HEK293 (cell line): Measurements from ENCODE around the gene ARHGAP25.

Source experiments
- CTCF ChIA-PET: fragments of 350-600 bp; formaldehyde crosslinking; extraction: SDS; loops from one replicate; lab custom pipeline; 2021; ENCODE audit warnings: antibody characterized with exemption; lab: Yijun Ruan, JAX
- POLR2A ChIA-PET: fragments of 300-600 bp; formaldehyde crosslinking; extraction: SDS; loops from one replicate; lab custom pipeline; 2020; ENCODE audit warnings: antibody characterized with exemption, inconsistent platforms; lab: Yijun Ruan, JAX
- H3K27ac ChIP-seq: fragments of 200-500 bp; sonication (Bioruptor generic); 2 replicates; pipeline ENCODE4 v1.5.1; 2014; ENCODE audit warnings: low read depth, low read length, control low read depth, inconsistent platforms; ENCODE audit errors: extremely low read depth
- H3K36me3 ChIP-seq, 2 experiments: fragments of 200-500 bp in 1 of 2; sonication (Bioruptor generic) in 1 of 2; 1 replicate in 1 of 2; 2 replicates in 1 of 2; pipeline ENCODE4 v1.5.1; 2014 to 2017; ENCODE audit warnings: inconsistent platforms in 2 of 2, low read length in 2 of 2; ENCODE audit not compliant: control insufficient read depth in 2 of 2, insufficient read depth in 1 of 2
- H3K4me1 ChIP-seq: fragments of 200-500 bp; sonication (Bioruptor generic); 2 replicates; pipeline ENCODE4 v1.5.1; 2014; ENCODE audit warnings: mild to moderate bottlenecking, low read length, inconsistent platforms; ENCODE audit not compliant: control insufficient read depth, insufficient read depth
- H3K4me3 ChIP-seq: 2 replicates; pipeline ENCODE4 v1.5.1; 2011; ENCODE audit warnings: low read depth, mild to moderate bottlenecking, control low read depth, low read length, moderate library complexity
- H3K9me3 ChIP-seq: fragments of 200-500 bp; sonication (Bioruptor generic); 2 replicates; pipeline ENCODE4 v1.5.1; 2014; ENCODE audit warnings: low read depth, low read length, inconsistent platforms; ENCODE audit not compliant: control insufficient read depth, insufficient read depth
- EGR2 ChIP-seq: fragments of 450-650 bp; formaldehyde crosslinking; IDR thresholded peaks from 2 replicates; pipeline ENCODE4 v1.5.1; 2016; ENCODE audit warnings: low read depth, missing biosample characterization, missing genetic modification characterization
- FEZF1 ChIP-seq: fragments of 450-650 bp; formaldehyde crosslinking; IDR thresholded peaks from 2 replicates; pipeline ENCODE4 v1.5.1; 2016; ENCODE audit warnings: missing biosample characterization, missing genetic modification characterization
- KLF10 ChIP-seq: fragments of 450-650 bp; IDR thresholded peaks from 2 replicates; pipeline ENCODE4 v1.5.1; 2018; ENCODE audit warnings: missing biosample characterization, mild to moderate bottlenecking, missing genetic modification characterization
- OVOL3 ChIP-seq: fragments of 450-650 bp; formaldehyde crosslinking; IDR thresholded peaks from 2 replicates; pipeline ENCODE4 v1.5.1; 2016; ENCODE audit warnings: missing biosample characterization, missing genetic modification characterization
- SP7 ChIP-seq: fragments of 450-650 bp; formaldehyde crosslinking; IDR thresholded peaks from 2 replicates; pipeline ENCODE4 v1.5.1; 2016; ENCODE audit warnings: missing biosample characterization, missing genetic modification characterization
- ZBTB48 ChIP-seq: fragments of 450-650 bp; formaldehyde crosslinking; IDR thresholded peaks from 2 replicates; pipeline ENCODE4 v1.5.1; 2016; ENCODE audit warnings: missing biosample characterization, missing genetic modification characterization
- ZBTB8A ChIP-seq: fragments of 450-650 bp; formaldehyde crosslinking; IDR thresholded peaks from 2 replicates; pipeline ENCODE4 v1.5.1; 2016; ENCODE audit warnings: missing biosample characterization, missing genetic modification characterization
- ZFHX2 ChIP-seq: fragments of 450-650 bp; formaldehyde crosslinking; conservative IDR thresholded peaks from 2 replicates; pipeline ENCODE4 v1.5.1; 2016; ENCODE audit warnings: missing biosample characterization, missing genetic modification characterization
- ZNF19 ChIP-seq: fragments of 450-650 bp; formaldehyde crosslinking; IDR thresholded peaks from 2 replicates; pipeline ENCODE4; 2016; ENCODE audit warnings: missing biosample characterization, missing genetic modification characterization, low read depth
- ZNF221 ChIP-seq: fragments of 450-650 bp; formaldehyde crosslinking; IDR thresholded peaks from 2 replicates; pipeline ENCODE4 v1.5.1; 2017; ENCODE audit warnings: missing biosample characterization, missing genetic modification characterization, borderline replicate concordance
- ZNF248 ChIP-seq: fragments of 450-650 bp; formaldehyde crosslinking; IDR thresholded peaks from 2 replicates; pipeline ENCODE4 v1.5.1; 2017; ENCODE audit warnings: missing biosample characterization, missing genetic modification characterization
- ZNF521 ChIP-seq: fragments of 450-650 bp; formaldehyde crosslinking; IDR thresholded peaks from 2 replicates; pipeline ENCODE4 v1.5.1; 2017; ENCODE audit warnings: missing biosample characterization, mild to moderate bottlenecking, missing genetic modification characterization
- ZNF558 ChIP-seq: fragments of 450-650 bp; formaldehyde crosslinking; IDR thresholded peaks from 2 replicates; pipeline ENCODE4 v1.5.1; 2016; ENCODE audit warnings: missing biosample characterization, missing genetic modification characterization
- ZNF585B ChIP-seq: fragments of 450-650 bp; formaldehyde crosslinking; IDR thresholded peaks from 2 replicates; pipeline ENCODE4 v1.5.1; 2016; ENCODE audit warnings: missing biosample characterization, missing genetic modification characterization
- ZNF792 ChIP-seq: fragments of 450-650 bp; formaldehyde crosslinking; IDR thresholded peaks from 2 replicates; pipeline ENCODE4 v1.5.1; 2016; ENCODE audit warnings: missing biosample characterization, missing genetic modification characterization
- TF ChIP-seq, protein P1 (sequence below): fragments of 450-650 bp; formaldehyde crosslinking; optimal IDR thresholded peaks from 2 replicates; pipeline ENCODE3; 2016; ENCODE audit warnings: missing biosample characterization, mild to moderate bottlenecking, missing genetic modification characterization
- TF ChIP-seq, protein P2 (sequence below): fragments of 450-650 bp; formaldehyde crosslinking; conservative IDR thresholded peaks from 2 replicates; pipeline ENCODE4 v1.5.1; 2016; ENCODE audit warnings: low read depth, missing biosample characterization, missing genetic modification characterization
- TF ChIP-seq, protein P3 (sequence below): fragments of 450-650 bp; formaldehyde crosslinking; IDR thresholded peaks from 2 replicates; pipeline ENCODE4 v1.5.1; 2016; ENCODE audit warnings: missing biosample characterization, missing genetic modification characterization
- TF ChIP-seq, protein P4 (sequence below): fragments of 450-650 bp; formaldehyde crosslinking; IDR thresholded peaks from 2 replicates; pipeline ENCODE4 v1.5.1; 2016; ENCODE audit warnings: missing biosample characterization, missing genetic modification characterization

Gene ARHGAP25

DNA sequence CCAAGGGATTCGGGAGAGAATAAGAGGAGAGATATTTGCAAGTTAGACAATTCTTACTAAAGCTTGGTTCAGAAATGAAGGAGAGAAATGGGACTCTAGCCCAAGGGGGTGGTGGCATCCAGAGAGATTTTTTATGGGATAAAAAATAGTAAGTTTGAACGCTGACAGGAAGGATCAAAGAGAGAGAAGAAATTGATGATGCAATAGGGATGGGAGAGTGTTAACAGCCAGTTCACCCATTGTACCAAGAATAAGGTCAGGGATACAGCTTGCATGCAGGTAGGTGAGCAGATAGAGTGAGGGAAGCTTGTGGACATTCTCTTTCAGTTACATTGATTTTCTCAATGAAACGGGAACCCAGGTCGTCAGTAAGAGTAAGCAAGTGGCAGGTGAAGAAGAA, 1.2 kb upstream of the ARHGAP25 start:
- H3K27ac ChIP-seq = no peak overlapping the region
- POLR2A ChIA-PET = no interaction called here
- H3K4me3 ChIP-seq = no peak overlapping the region
- TF ChIP-seq, protein P1, sequence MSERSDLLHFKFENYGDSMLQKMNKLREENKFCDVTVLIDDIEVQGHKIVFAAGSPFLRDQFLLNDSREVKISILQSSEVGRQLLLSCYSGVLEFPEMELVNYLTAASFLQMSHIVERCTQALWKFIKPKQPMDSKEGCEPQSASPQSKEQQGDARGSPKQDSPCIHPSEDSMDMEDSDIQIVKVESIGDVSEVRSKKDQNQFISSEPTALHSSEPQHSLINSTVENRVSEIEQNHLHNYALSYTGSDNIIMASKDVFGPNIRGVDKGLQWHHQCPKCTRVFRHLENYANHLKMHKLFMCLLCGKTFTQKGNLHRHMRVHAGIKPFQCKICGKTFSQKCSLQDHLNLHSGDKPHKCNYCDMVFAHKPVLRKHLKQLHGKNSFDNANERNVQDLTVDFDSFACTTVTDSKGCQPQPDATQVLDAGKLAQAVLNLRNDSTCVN (tag by site-specific recombination) = no peak
- TF ChIP-seq ZNF792 (tag by site-specific recombination) (no peak), KLF10 (no peak), SP7 (no peak), ZNF19 (tag by site-specific recombination) (no peak), ZNF248 (tag by site-specific recombination) (no peak), ZNF521 (tag by site-specific recombination) (no peak), ZNF585B (tag by site-specific recombination) (no peak), OVOL3 (tag by site-specific recombination) (no peak), FEZF1 (tag by site-specific recombination) (no peak), ZFHX2 (tag by site-specific recombination) (no peak), ZBTB48 (no peak), ZNF558 (tag by site-specific recombination) (no peak), ZBTB8A (tag by site-specific recombination) (no peak), ZNF221 (tag by site-specific recombination) (no peak)
- TF ChIP-seq, protein P2, sequence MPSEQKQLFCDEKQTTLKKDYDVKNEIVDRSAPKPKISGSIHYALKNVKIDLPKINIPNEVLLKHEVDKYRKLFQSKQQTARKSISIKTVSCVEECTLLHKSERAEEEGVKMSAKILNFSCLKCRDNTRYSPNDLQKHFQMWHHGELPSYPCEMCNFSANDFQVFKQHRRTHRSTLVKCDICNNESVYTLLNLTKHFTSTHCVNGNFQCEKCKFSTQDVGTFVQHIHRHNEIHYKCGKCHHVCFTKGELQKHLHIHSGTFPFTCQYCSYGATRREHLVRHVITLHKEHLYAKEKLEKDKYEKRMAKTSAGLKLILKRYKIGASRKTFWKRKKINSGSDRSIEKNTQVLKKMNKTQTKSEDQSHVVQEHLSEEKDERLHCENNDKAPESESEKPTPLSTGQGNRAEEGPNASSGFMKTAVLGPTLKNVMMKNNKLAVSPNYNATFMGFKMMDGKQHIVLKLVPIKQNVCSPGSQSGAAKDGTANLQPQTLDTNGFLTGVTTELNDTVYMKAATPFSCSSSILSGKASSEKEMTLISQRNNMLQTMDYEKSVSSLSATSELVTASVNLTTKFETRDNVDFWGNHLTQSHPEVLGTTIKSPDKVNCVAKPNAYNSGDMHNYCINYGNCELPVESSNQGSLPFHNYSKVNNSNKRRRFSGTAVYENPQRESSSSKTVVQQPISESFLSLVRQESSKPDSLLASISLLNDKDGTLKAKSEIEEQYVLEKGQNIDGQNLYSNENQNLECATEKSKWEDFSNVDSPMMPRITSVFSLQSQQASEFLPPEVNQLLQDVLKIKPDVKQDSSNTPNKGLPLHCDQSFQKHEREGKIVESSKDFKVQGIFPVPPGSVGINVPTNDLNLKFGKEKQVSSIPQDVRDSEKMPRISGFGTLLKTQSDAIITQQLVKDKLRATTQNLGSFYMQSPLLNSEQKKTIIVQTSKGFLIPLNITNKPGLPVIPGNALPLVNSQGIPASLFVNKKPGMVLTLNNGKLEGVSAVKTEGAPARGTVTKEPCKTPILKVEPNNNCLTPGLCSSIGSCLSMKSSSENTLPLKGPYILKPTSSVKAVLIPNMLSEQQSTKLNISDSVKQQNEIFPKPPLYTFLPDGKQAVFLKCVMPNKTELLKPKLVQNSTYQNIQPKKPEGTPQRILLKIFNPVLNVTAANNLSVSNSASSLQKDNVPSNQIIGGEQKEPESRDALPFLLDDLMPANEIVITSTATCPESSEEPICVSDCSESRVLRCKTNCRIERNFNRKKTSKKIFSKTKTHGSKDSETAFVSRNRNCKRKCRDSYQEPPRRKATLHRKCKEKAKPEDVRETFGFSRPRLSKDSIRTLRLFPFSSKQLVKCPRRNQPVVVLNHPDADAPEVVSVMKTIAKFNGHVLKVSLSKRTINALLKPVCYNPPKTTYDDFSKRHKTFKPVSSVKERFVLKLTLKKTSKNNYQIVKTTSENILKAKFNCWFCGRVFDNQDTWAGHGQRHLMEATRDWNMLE (tag by site-specific recombination) = no peak
- TF ChIP-seq, protein P3, sequence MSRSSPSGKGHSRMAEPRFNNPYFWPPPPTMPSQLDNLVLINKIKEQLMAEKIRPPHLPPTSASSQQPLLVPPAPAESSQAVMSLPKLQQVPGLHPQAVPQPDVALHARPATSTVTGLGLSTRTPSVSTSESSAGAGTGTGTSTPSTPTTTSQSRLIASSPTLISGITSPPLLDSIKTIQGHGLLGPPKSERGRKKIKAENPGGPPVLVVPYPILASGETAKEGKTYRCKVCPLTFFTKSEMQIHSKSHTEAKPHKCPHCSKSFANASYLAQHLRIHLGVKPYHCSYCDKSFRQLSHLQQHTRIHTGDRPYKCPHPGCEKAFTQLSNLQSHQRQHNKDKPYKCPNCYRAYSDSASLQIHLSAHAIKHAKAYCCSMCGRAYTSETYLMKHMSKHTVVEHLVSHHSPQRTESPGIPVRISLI = no peak
- no peaks in the 10 kb centered on the region for H3K9me3 ChIP-seq
- CTCF ChIA-PET = interaction anchor here (0.8 to 1.3 kb wide), 3 partner anchors 19 to 193 kb away, joined by 3 to 5 read pairs (median 4); no protein-coding TSS in a partner anchor
- H3K36me3 ChIP-seq = no peaks in the 10 kb centered on the region
- H3K4me1 ChIP-seq = no peaks in the 10 kb centered on the region

DNA sequence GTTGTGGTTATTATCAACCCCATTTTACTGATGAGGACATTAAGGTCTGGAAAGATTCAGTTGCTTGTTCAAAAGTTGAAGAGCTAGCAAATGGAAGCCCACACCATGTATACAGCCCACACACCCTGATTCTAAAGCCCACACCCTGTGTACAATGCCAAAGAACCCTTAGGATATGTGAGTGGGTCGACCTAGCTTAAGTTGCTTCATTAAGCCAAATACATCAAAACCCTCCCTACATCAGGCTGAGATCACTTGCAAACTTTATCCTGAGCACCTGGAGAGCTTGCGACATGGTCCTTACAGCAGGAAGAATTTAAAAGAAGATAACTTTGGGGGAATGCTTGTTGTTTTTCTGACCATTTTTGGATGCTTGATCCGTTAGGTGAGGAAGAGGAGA, 435 bp upstream of the ARHGAP25 start:
- H3K36me3 ChIP-seq = no peaks in the 10 kb centered on the region
- H3K9me3 ChIP-seq = no peaks in the 10 kb centered on the region
- CTCF ChIA-PET = interaction anchor here (0.7 to 1.3 kb wide), 3 partner anchors 13 to 192 kb away, joined by 3 to 6 read pairs (median 5); no protein-coding TSS in a partner anchor
- POLR2A ChIA-PET = no interaction called here
- TF ChIP-seq, protein P4, sequence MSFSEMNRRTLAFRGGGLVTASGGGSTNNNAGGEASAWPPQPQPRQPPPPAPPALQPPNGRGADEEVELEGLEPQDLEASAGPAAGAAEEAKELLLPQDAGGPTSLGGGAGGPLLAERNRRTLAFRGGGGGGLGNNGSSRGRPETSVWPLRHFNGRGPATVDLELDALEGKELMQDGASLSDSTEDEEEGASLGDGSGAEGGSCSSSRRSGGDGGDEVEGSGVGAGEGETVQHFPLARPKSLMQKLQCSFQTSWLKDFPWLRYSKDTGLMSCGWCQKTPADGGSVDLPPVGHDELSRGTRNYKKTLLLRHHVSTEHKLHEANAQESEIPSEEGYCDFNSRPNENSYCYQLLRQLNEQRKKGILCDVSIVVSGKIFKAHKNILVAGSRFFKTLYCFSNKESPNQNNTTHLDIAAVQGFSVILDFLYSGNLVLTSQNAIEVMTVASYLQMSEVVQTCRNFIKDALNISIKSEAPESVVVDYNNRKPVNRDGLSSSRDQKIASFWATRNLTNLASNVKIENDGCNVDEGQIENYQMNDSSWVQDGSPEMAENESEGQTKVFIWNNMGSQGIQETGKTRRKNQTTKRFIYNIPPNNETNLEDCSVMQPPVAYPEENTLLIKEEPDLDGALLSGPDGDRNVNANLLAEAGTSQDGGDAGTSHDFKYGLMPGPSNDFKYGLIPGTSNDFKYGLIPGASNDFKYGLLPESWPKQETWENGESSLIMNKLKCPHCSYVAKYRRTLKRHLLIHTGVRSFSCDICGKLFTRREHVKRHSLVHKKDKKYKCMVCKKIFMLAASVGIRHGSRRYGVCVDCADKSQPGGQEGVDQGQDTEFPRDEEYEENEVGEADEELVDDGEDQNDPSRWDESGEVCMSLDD (tag by site-specific recombination) = no peak
- TF ChIP-seq EGR2 (tag by site-specific recombination) = peak; percentile 59; the same call in 1 of the 2 replicates
- TF ChIP-seq ZFHX2 (tag by site-specific recombination) = 0 out of 2 replicates have a peak, but pooled peaks have one; percentile 13
- no peak overlapping the region for H3K27ac ChIP-seq
- H3K4me3 ChIP-seq = no peak overlapping the region
- no peaks in the 10 kb centered on the region for H3K4me1 ChIP-seq
